ENCODE results near the gene C8B.

Gene C8B

GRCh38 chr1:56904663-56905397 lies 61.0 kb downstream of the C8B start:
- no peak for TF ChIP-seq CTCF (IDR thresholded peaks at IDR 0.05; ENCODE audit: insufficient read depth, missing control alignments)
- FAIRE-seq, result no peak
- DNase-seq (ENCODE audit: insufficient read length, low spot score), result no peak

GRCh38 chr1:56903778-56904177 lies 62.0 kb downstream of the C8B start:
- no peak for TF ChIP-seq CTCF (IDR thresholded peaks at IDR 0.05; ENCODE audit: insufficient read depth, missing control alignments)
- no peak for FAIRE-seq
- DNase-seq (ENCODE audit: insufficient read length, low spot score), result no peak

- TF ChIP-seq CTCF (IDR thresholded peaks at IDR 0.05; ENCODE audit: insufficient read depth, missing control alignments), result no peak
- no peak for FAIRE-seq
- no peak for DNase-seq (ENCODE audit: insufficient read length, low spot score)
These were observed 64.1 kb downstream of the C8B start for GRCh38 chr1:56901716-56902115.

- TF ChIP-seq CTCF (IDR thresholded peaks at IDR 0.05; ENCODE audit: insufficient read depth, missing control alignments), result no peak
- no peak for DNase-seq (ENCODE audit: insufficient read length, low spot score)
- no peak for FAIRE-seq
These were observed 66.9 kb downstream of the C8B start for GRCh38 chr1:56898879-56899278.

GRCh38 chr1:56898005-56898373 lies 67.8 kb downstream of the C8B start:
- TF ChIP-seq CTCF (IDR thresholded peaks at IDR 0.05; ENCODE audit: insufficient read depth, missing control alignments), result no peak
- DNase-seq (ENCODE audit: insufficient read length, low spot score) (no peak), FAIRE-seq (no peak)

GRCh38 chr1:56897150-56898004 lies 68.4 kb downstream of the C8B start:
- no peak for DNase-seq (ENCODE audit: insufficient read length, low spot score)
- FAIRE-seq, result no peak
- no peak for TF ChIP-seq CTCF (IDR thresholded peaks at IDR 0.05; ENCODE audit: insufficient read depth, missing control alignments)

DNA sequence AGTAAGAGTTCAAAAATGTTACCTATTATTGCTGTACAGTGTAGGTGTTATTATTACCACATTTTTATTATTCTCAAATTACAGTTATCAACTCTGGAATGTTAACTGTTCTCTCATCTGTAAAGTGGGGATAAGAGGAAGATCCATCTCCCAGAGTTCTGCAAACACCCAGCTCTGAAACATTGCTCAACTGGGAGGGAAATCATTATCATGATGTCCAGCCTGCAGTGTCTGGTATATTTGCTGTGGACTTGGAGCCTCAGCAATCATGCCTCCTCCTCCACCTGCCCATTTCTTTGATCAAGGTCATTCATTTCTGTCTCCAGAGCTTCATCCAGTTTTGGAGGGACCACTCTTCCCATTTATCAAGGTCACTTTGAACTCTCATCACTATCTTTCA lies 71.8 kb downstream of the C8B start:
- FAIRE-seq (no peak), DNase-seq (ENCODE audit: insufficient read length, low spot score) (no peak)
- TF ChIP-seq CTCF (IDR thresholded peaks at IDR 0.05; ENCODE audit: insufficient read depth, missing control alignments), result no peak
